SK-N-SH (cell line): ENCODE results near the gene HSPB2. TPM values are rescaled to one million over a fixed set of nuclear protein-coding genes. Genes with fewer than 3 reads are reported as not detected.

Experiments
- CTCF ChIA-PET: fragments of 300-600, 350-600 bp; formaldehyde crosslinking; extraction: SDS; loops from one replicate; lab custom pipeline; 2021; lab: Yijun Ruan, JAX
- POLR2A ChIA-PET: fragments of 350-600 bp; sonication (Branson Sonifier 250); formaldehyde crosslinking; extraction: SDS; loops from one replicate; lab custom pipeline; 2020; ENCODE audit warnings: antibody characterized with exemption, inconsistent platforms; lab: Yijun Ruan, JAX
- DNase-seq: peaks from one replicate; pipeline ENCODE4 v3.0.0; 2012
- H2AFZ ChIP-seq: fragments of 200-600 bp; sonication (generic); 2 replicates; pipeline ENCODE4 v1.8.1; 2016; ENCODE audit warnings: antibody characterized with exemption, mild to moderate bottlenecking, low read depth
- H3F3A ChIP-seq: fragments of 200-600 bp; sonication (generic); replicated peaks from 2 replicates; pipeline ENCODE3; 2016; ENCODE audit warnings: antibody characterized with exemption, mild to moderate bottlenecking; ENCODE audit not compliant: insufficient read depth
- H3K27ac ChIP-seq, 2 experiments: fragments of 200-500 bp in 1 of 2; fragments of 200-600 bp in 1 of 2; sonication (Bioruptor generic) in 1 of 2; sonication (generic), shearing (Covaris generic) in 1 of 2; 2 replicates each; pipeline versions ENCODE4 v1.5.1 to v1.6.1; 2014 to 2016; ENCODE audit warnings: low read depth in 2 of 2, inconsistent platforms in 1 of 2, low read length in 1 of 2, mild to moderate bottlenecking in 1 of 2, mixed read lengths in 1 of 2
- H3K27me3 ChIP-seq: fragments of 200-600 bp; sonication (generic), shearing (Covaris generic); 2 replicates; pipeline ENCODE4 v1.6.1; 2016; ENCODE audit warnings: mixed run types; ENCODE audit not compliant: insufficient read depth
- H3K36me3 ChIP-seq, 2 experiments: fragments of 200-500 bp in 1 of 2; fragments of 200-600 bp in 1 of 2; sonication (Bioruptor generic) in 1 of 2; sonication (generic) in 1 of 2; replicated peaks in 1 of 2; 2 replicates each; pipeline versions ENCODE3 to v1.5.1; 2014 to 2016; ENCODE audit warnings: low read length in 1 of 2, mild to moderate bottlenecking in 1 of 2; ENCODE audit not compliant: insufficient read depth in 2 of 2, control insufficient read depth in 1 of 2
- H3K4me1 ChIP-seq, 2 experiments: fragments of 200-500 bp in 1 of 2; fragments of 200-600 bp in 1 of 2; sonication (Bioruptor generic) in 1 of 2; sonication (generic), shearing (Covaris generic) in 1 of 2; 2 replicates each; pipeline versions ENCODE4 v1.5.1 to v1.6.1; 2014 to 2016; ENCODE audit warnings: low read depth in 1 of 2, low read length in 1 of 2, mixed run types in 1 of 2; ENCODE audit not compliant: insufficient read depth in 2 of 2, control insufficient read depth in 1 of 2
- H3K4me2 ChIP-seq: fragments of 200-600 bp; sonication (generic), shearing (Covaris generic); 2 replicates; pipeline ENCODE4 v1.6.1; 2017; ENCODE audit warnings: mixed run types
- H3K4me3 ChIP-seq, 2 experiments: fragments of 200-500 bp in 1 of 2; fragments of 200-600 bp in 1 of 2; sonication (Bioruptor generic) in 1 of 2; sonication (generic), shearing (Covaris generic) in 1 of 2; 2 replicates each; pipeline versions ENCODE4 v1.5.1 to v1.8.1; 2014 to 2016; ENCODE audit warnings: low read depth in 2 of 2, inconsistent platforms in 1 of 2, low read length in 1 of 2, mild to moderate bottlenecking in 1 of 2, mixed read lengths in 1 of 2, moderate library complexity in 1 of 2
- H3K79me2 ChIP-seq: fragments of 200-600 bp; sonication (generic); 2 replicates; pipeline ENCODE4 v1.8.1; 2017; ENCODE audit warnings: mild to moderate bottlenecking; ENCODE audit not compliant: insufficient read depth
- H3K9ac ChIP-seq: fragments of 200-600 bp; sonication (generic); 2 replicates; pipeline ENCODE4 v1.6.1; 2017; ENCODE audit warnings: mixed run types
- H3K9me2 ChIP-seq: fragments of 200-600 bp; sonication (generic); 2 replicates; pipeline ENCODE4 v1.6.1; 2017; ENCODE audit warnings: mixed run types
- H3K9me3 ChIP-seq: fragments of 200-600 bp; sonication (generic); 2 replicates; pipeline ENCODE4 v1.6.1; 2017; ENCODE audit warnings: mixed run types, mild to moderate bottlenecking, moderate library complexity
- H4K20me1 ChIP-seq: fragments of 200-600 bp; sonication (generic); 2 replicates; pipeline ENCODE4 v1.6.1; 2017; ENCODE audit warnings: mild to moderate bottlenecking, mixed run types; ENCODE audit not compliant: insufficient read depth
- CHD2 ChIP-seq: fragments of 150-350 bp; IDR thresholded peaks from 2 replicates; pipeline ENCODE4 v1.6.1; 2018; ENCODE audit warnings: low read length; ENCODE audit not compliant: partially characterized antibody
- EP300 ChIP-seq, 2 experiments: IDR thresholded peaks; 2 replicates each; pipeline versions ENCODE4 v1.4.0 to v1.6.1; 2012; ENCODE audit warnings: borderline replicate concordance in 1 of 2, low read depth in 1 of 2, low read length in 1 of 2
- FOSL2 ChIP-seq: IDR thresholded peaks from 2 replicates; pipeline ENCODE4 v1.4.0; 2012; ENCODE audit warnings: low read depth, mild to moderate bottlenecking, moderate library complexity, borderline replicate concordance
- FOXJ3 ChIP-seq: sonication (generic); formaldehyde crosslinking; IDR thresholded peaks from 2 replicates; pipeline ENCODE4 v1.5.1; 2020; ENCODE audit warnings: mild to moderate bottlenecking, missing genetic modification reagents
- FOXM1 ChIP-seq: IDR thresholded peaks from 2 replicates; pipeline ENCODE4 v1.4.0; 2012; ENCODE audit warnings: low read depth, mild to moderate bottlenecking
- IRF3 ChIP-seq: fragments of 150-350 bp; IDR thresholded peaks from 2 replicates; pipeline ENCODE4 v1.6.1; 2016; ENCODE audit warnings: mild to moderate bottlenecking, low read depth, low read length
- JUND ChIP-seq: IDR thresholded peaks from 2 replicates; pipeline ENCODE4 v1.4.0; 2012
- MAX ChIP-seq: IDR thresholded peaks from 2 replicates; pipeline ENCODE4 v1.4.0; 2012; ENCODE audit warnings: low read depth
- NRF1 ChIP-seq: IDR thresholded peaks from 2 replicates; pipeline ENCODE4 v1.6.1; 2012; ENCODE audit warnings: low read depth, mild to moderate bottlenecking, low read length
- POLR2AphosphoS5 ChIP-seq: IDR thresholded peaks from 2 replicates; pipeline ENCODE4 v1.6.1; 2012; ENCODE audit warnings: low read depth, low read length
- RCOR1 ChIP-seq: fragments of 150-350 bp; IDR thresholded peaks from 2 replicates; pipeline ENCODE4 v1.6.1; 2017; ENCODE audit warnings: antibody characterized with exemption, low read length
- REST ChIP-seq: IDR thresholded peaks from 2 replicates; pipeline ENCODE4 v1.6.1; 2012; ENCODE audit warnings: mild to moderate bottlenecking, low read depth, low read length, moderate library complexity
- RFX5 ChIP-seq: IDR thresholded peaks from 2 replicates; pipeline ENCODE4 v1.6.1; 2012; ENCODE audit warnings: mild to moderate bottlenecking, improper control_type of control experiment, low read length
- SIN3A ChIP-seq: IDR thresholded peaks from 2 replicates; pipeline ENCODE4 v1.6.1; 2012; ENCODE audit warnings: low read depth, mild to moderate bottlenecking, low read length, moderate library complexity, borderline replicate concordance
- SMC3 ChIP-seq: IDR thresholded peaks from 2 replicates; pipeline ENCODE4 v1.6.1; 2012; ENCODE audit warnings: low read depth, low read length, improper control_type of control experiment
- TCF12 ChIP-seq: IDR thresholded peaks from 2 replicates; pipeline ENCODE4 v1.4.0; 2012
- USF2 ChIP-seq: fragments of 150-350 bp; IDR thresholded peaks from 2 replicates; pipeline ENCODE4 v1.6.1; 2017; ENCODE audit warnings: antibody characterized with exemption, low read length, low read depth, borderline replicate concordance
- ZBTB33 ChIP-seq: IDR thresholded peaks from 2 replicates; pipeline ENCODE4 v1.4.0; 2012; ENCODE audit warnings: low read depth, borderline replicate concordance
- WGBS: methylation state at CpG from one replicate; pipeline ENCODE4 v1.1.6; 2017; ENCODE audit warnings: low lambda C conversion rate; 5-methylcytosine and 5-hydroxymethylcytosine counted together
- polyA plus RNA-seq, 3 experiments: library from polyadenylated mRNA; depleted of rRNA; stranded (reverse); fragments of >200 nt; gene quantifications; 2 replicates each; pipeline ENCODE4 v1.2.3, GENCODE V29; 2012

The HSPB2 gene
- polyA plus RNA-seq, 1 of the 3 experiments (the other 2 are of a cell fraction) = not detected

GRCh38 chr11:111918390-111919256, 6.1 kb downstream of the HSPB2 start, which contains the start of gene C11orf52:
C11orf52 (plus strand) TSS chr11:111918913; CDS start chr11:111918973, 60 bp downstream.
- TF ChIP-seq SMC3 = no peak
- no peak for TF ChIP-seq POLR2AphosphoS5
- no peak for TF ChIP-seq REST
- no peak for TF ChIP-seq FOSL2
- TF ChIP-seq SIN3A = no peak
- TF ChIP-seq ZBTB33 = no peak
- no peak for TF ChIP-seq CHD2
- TF ChIP-seq FOXJ3 (CRISPR knock-in tag) = no peak
- no peak for TF ChIP-seq TCF12
- TF ChIP-seq, all 33 proteins: peak for 0
- no peaks in the 10 kb centered on the region for H3K79me2 ChIP-seq
- H4K20me1 ChIP-seq = no peaks in the 10 kb centered on the region
- no peaks in the 10 kb centered on the region for H3K36me3 ChIP-seq
- H2AFZ ChIP-seq = no peak within 1 kb of the TSS; the same call in 1 of the 2 replicates
- no peak for DNase-seq
- H3K9me3 ChIP-seq = no peaks in the 10 kb centered on the region
- WGBS = 89% methylated on average over 19 of the region's 19 CpGs
- ChIA-PET POLR2A (interaction anchor here (1.4 kb wide), 1 partner anchor 8 kb away, joined by 3 read pairs; no protein-coding TSS in a partner anchor), CTCF (interaction anchor here (1.1 to 1.4 kb wide), 2 partner anchors 13 to 17 kb away, joined by 3 read pairs; no protein-coding TSS in a partner anchor)
- H3K4me3 ChIP-seq = no peak within 1 kb of the TSS
- no peak within 1 kb of the TSS for H3K4me2 ChIP-seq
- no peaks in the 10 kb centered on the region for H3K9me2 ChIP-seq
- peaks cover 0 to 20% of the 10 kb centered on the region in 2 experiments for H3K4me1 ChIP-seq
- H3K27me3 ChIP-seq = no peaks in the 10 kb centered on the region
- no peak within 1 kb of the TSS for H3K27ac ChIP-seq
- no peak within 1 kb of the TSS for H3K9ac ChIP-seq
- peaks cover 11% of the 10 kb centered on the region for H3F3A ChIP-seq

GRCh38 chr11:111920908-111921307, 8.4 kb downstream of the HSPB2 start:
- Histone ChIP-seq H3K4me1 (peaks cover under 1 to 25% of the 10 kb centered on the region in 2 experiments), H3K4me2 (no peak overlapping the region), H4K20me1 (no peaks in the 10 kb centered on the region), H2AFZ (no peak overlapping the region), H3K36me3 (no peaks in the 10 kb centered on the region), H3K79me2 (no peaks in the 10 kb centered on the region), H3K9me3 (no peaks in the 10 kb centered on the region), H3F3A (peaks cover 16% of the 10 kb centered on the region), H3K9me2 (no peaks in the 10 kb centered on the region), H3K4me3 (no peak overlapping the region), H3K27me3 (no peaks in the 10 kb centered on the region), H3K9ac (no peak overlapping the region), H3K27ac (no peak overlapping the region)
- POLR2A ChIA-PET = no interaction called here
- 78% methylated on average over 2 of the region's 2 CpGs for WGBS
- DNase-seq = no peak
- CTCF ChIA-PET = no interaction called here
- TF ChIP-seq POLR2AphosphoS5 (no peak), FOXM1 (no peak), CHD2 (no peak), IRF3 (no peak), NRF1 (no peak), RFX5 (no peak), JUND (no peak), USF2 (no peak), MAX (no peak), RCOR1 (no peak), TCF12 (no peak), EP300 (IDR thresholded peaks at IDR 0.05; ENCODE audit: borderline replicate concordance in 1 of 2, low read depth in 1 of 2, low read length in 1 of 2) (no peak)
